ENCODE measurements around the gene TMEM89.

DNA sequence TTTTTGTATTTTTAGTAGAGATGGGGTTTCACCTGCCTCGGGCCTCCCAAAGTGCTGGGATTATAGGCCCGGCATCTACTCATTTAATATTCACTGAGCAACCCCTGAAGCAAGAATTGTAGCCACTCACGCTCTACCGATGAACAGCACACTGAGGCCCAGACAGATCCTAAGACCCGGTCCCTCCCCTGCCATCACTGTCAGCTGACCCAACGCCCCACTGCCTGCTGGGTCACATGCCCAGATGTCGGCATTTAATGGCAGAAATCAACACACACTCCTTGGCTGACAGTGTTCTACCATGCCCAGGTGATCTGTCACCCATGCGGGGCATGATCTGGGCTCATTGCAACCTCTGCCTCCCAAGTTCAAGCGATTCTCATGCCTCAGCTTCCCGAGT, 3.2 kb upstream of the TMEM89 start:
- TF ChIP-seq TCF7 (IDR thresholded peaks at IDR 0.05; ENCODE audit: low read depth) (no peak), KLF15 (CRISPR knock-in tag; IDR thresholded peaks at IDR 0.05; ENCODE audit: borderline replicate concordance) (no peak), TCF7L2 (IDR thresholded peaks at IDR 0.05; ENCODE audit: low read depth, low read length) (no peak), ZNF136 (CRISPR knock-in tag; IDR thresholded peaks at IDR 0.05; ENCODE audit: low read depth) (no peak), KLF16 (CRISPR knock-in tag; IDR thresholded peaks at IDR 0.05) (no peak)
